Calu3 (cell line): Measurements from ENCODE around the gene SUMF1. TPM values are rescaled to one million over a fixed set of nuclear protein-coding genes. Genes with fewer than 3 reads are reported as not detected.

Source experiments
- BruUV-seq: library from RNA; stranded (reverse); fragments of 400-500 nt; replicated peaks from 2 replicates; lab custom pipeline; 2021; lab: Mats Ljungman, UMichigan
- CTCF ChIA-PET: fragments of 300-600 bp; sonication (Branson Sonifier 250); formaldehyde crosslinking; loops from one replicate; lab custom pipeline; 2022; ENCODE audit warnings: antibody characterized with exemption; lab: Charles Lee
- DNase-seq: peaks from one replicate; pipeline ENCODE4 v3.0.0; 2022
- H3K27ac Mint-ChIP-seq: one replicate; pipeline ENCODE4 v1.8.0; 2022; ENCODE audit warnings: mixed read lengths; ENCODE audit not compliant: unreplicated experiment
- H3K27me3 Mint-ChIP-seq: one replicate; pipeline ENCODE4 v1.8.0; 2022; ENCODE audit warnings: mixed read lengths; ENCODE audit not compliant: unreplicated experiment
- H3K36me3 Mint-ChIP-seq: one replicate; pipeline ENCODE4 v1.8.0; 2022; ENCODE audit warnings: mild to moderate bottlenecking, moderate library complexity, mixed read lengths; ENCODE audit not compliant: insufficient read depth, unreplicated experiment
- H3K4me1 Mint-ChIP-seq: one replicate; pipeline ENCODE4 v1.8.0; 2022; ENCODE audit warnings: mild to moderate bottlenecking, low read depth, mixed read lengths; ENCODE audit not compliant: unreplicated experiment
- H3K4me3 Mint-ChIP-seq: one replicate; pipeline ENCODE4 v1.8.0; 2022; ENCODE audit warnings: mild to moderate bottlenecking, low read depth, moderate library complexity, mixed read lengths; ENCODE audit not compliant: unreplicated experiment
- H3K9me3 Mint-ChIP-seq: one replicate; pipeline ENCODE4 v1.8.0; 2022; ENCODE audit warnings: low read depth, mixed read lengths; ENCODE audit not compliant: unreplicated experiment
- intact Hi-C: fragments of 100-400 bp; cut with micrococcal nuclease; formaldehyde crosslinking; loops from one replicate; pipeline ENCODE4 v1.10.0; 2022; ENCODE audit not compliant: unreplicated experiment
- total RNA-seq: library from RNA; stranded (reverse); gene quantifications from 2 replicates; pipeline ENCODE4 v1.2.3, GENCODE V29; 2022
- TF ChIP-seq, protein P1 (sequence below): fragments of 200-600 bp; IDR thresholded peaks from one replicate; pipeline ENCODE4 v1.8.0; 2022; ENCODE audit warnings: antibody characterized with exemption; ENCODE audit not compliant: unreplicated experiment

Gene SUMF1
- total RNA-seq, 1 experiment from 2014 or later: 31.8 TPM

DNA sequence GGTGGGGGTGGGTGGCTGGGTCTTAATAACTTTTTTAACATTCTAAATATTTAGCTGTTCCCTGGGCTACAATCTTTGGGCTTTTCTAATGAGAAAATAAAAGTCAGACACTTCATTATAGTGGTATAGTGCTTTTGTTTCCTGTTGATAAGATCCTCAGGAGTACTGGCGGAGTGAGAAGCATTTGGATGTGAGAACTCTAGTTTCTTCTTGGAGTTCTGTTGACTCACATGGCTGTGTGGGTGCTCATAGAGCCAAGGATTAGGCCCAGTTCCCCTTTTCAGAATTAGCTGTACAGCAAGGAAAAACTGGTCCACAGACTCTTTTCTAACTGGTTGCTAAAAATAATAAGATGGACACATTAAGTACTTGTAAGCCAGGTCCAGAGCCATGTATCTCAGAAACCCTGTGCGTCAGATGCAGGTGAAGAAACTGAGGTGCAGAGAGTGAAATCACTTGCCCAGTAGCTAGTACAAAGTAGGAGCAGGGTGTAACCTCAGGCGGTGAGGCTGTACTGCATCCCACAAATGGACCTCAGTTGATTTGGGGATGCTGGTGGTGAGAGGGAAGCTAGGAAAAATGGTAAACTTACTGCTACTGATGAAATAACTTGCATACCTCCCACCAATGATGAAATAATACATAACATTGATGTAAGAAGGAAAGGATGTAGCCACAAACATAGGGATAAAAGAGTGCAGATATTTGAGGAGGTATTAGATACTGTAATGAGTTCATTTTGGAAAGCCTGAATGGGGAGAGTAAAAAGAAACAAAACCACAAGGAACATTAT is 28.4 kb upstream of the SUMF1 start:
- TF ChIP-seq, protein P1, sequence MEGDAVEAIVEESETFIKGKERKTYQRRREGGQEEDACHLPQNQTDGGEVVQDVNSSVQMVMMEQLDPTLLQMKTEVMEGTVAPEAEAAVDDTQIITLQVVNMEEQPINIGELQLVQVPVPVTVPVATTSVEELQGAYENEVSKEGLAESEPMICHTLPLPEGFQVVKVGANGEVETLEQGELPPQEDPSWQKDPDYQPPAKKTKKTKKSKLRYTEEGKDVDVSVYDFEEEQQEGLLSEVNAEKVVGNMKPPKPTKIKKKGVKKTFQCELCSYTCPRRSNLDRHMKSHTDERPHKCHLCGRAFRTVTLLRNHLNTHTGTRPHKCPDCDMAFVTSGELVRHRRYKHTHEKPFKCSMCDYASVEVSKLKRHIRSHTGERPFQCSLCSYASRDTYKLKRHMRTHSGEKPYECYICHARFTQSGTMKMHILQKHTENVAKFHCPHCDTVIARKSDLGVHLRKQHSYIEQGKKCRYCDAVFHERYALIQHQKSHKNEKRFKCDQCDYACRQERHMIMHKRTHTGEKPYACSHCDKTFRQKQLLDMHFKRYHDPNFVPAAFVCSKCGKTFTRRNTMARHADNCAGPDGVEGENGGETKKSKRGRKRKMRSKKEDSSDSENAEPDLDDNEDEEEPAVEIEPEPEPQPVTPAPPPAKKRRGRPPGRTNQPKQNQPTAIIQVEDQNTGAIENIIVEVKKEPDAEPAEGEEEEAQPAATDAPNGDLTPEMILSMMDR: no peak
- Mint-ChIP-seq H3K9me3 (no peaks in the 10 kb centered on the region), H3K27me3 (peaks cover 45% of the 10 kb centered on the region), H3K36me3 (peaks cover 19% of the 10 kb centered on the region), H3K4me1 (peaks cover 7% of the 10 kb centered on the region), H3K4me3 (no peak overlapping the region), H3K27ac (no peak overlapping the region)
- no peak for DNase-seq
- CTCF ChIA-PET: no interaction called here
- intact Hi-C loops: no loop called here
- BruUV-seq: no TSS peak

DNA sequence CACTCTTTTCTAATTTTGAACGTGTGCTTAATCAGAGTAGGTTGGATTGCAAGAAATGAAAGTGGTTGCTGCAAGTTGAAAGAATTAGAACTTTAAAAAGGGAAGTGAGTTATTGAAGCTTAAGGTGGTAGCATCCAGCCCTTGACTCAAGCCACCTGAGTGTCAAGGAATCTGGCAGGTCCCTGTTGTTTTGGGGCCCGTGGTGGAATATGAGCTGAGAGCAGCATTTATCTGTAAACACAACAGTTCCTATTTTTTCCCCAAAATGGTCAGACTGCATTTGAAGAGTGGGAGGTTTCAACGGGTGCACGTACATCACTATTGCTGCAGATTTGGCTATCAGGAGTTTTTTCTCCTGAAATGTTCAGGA is 27.8 kb upstream of the SUMF1 start:
- no peak overlapping the region for H3K27ac Mint-ChIP-seq
- CTCF ChIA-PET: no interaction called here
- intact Hi-C loops: loop anchor here (5.0 kb wide), 1 partner anchor 138 kb away; no protein-coding TSS in a partner anchor

DNA sequence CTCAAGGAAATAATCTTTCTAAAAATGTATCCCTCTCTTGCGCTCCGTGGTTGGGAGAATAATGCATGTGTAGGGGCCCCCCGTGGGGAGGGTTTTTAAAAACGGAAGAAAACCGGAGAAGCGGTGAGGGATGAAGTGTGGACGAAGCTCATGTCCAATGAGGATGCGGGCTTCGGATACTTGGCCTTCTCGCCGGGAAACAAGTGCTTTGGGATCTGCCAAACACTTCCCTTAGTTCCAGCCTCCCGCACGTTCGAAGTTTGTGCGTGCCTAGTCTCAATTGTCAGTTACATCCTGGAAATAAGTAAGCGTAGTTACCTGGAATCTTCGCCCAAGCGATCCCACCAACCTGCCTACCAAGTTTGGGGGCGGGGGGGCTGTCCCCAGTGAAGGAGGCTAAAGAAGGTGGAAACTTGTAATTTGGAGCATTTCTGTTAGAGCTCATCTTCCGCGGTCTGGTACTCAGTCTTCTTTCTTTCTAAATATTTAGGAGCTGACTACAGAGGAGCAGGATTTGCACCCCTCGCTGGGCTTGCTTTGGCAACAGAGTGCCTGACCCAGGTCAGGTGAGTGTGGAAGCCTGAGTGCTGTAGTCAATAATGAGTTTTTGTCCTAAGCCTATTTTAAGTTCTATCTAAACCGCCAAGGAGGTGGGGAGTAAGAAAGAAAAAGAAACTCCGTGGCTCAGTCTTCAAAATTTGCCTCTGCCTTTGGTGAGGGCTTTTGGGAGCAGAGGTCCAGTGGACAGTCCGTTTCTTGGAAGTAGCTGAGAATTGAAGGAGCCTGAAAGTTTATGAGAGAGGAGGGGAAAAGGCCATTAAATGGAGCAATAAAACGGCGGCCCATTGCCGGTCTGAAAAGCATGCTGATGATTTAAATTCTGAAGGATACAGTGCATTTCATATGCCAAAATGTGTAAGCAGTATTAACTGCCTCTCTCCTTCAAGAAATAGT is 27.1 kb upstream of the SUMF1 start:
- peaks cover 7% of the 10 kb centered on the region for H3K4me1 Mint-ChIP-seq
- peaks cover 19% of the 10 kb centered on the region for H3K36me3 Mint-ChIP-seq
- CTCF ChIA-PET: interaction anchor here (0.6 to 1.6 kb wide), 2 partner anchors 14 to 27 kb away, joined by 4 to 7 read pairs; partner anchors contain the start of gene SUMF1
- H3K27me3 Mint-ChIP-seq: peaks cover 57% of the 10 kb centered on the region
- no TSS peak for BruUV-seq
- TF ChIP-seq, protein P1: no peak
- peak overlapping the region; percentile 74 for H3K4me3 Mint-ChIP-seq
- no peak overlapping the region for H3K27ac Mint-ChIP-seq
- intact Hi-C loops: loop anchor here (5.0 kb wide), 1 partner anchor 137 kb away; no protein-coding TSS in a partner anchor
- no peak for DNase-seq
- no peaks in the 10 kb centered on the region for H3K9me3 Mint-ChIP-seq

More for the DNA sequence above, 27.8 kb upstream of the SUMF1 start:
- no peak for DNase-seq
- H3K4me3 Mint-ChIP-seq: no peak overlapping the region
- no peaks in the 10 kb centered on the region for H3K9me3 Mint-ChIP-seq
- H3K36me3 Mint-ChIP-seq: peaks cover 19% of the 10 kb centered on the region
- H3K4me1 Mint-ChIP-seq: peaks cover 7% of the 10 kb centered on the region
- TF ChIP-seq, protein P1: no peak
- peaks cover 50% of the 10 kb centered on the region for H3K27me3 Mint-ChIP-seq
- no TSS peak for BruUV-seq
